Measurements from ENCODE around the gene MYO3B.
A peak's percentile ranks its signal among the peaks of the same experiment; 100 is the strongest.
"Not testable (repeated sequence)": the region's sequence is repeated elsewhere in the genome, so short reads cannot be mapped to it uniquely, and the experiment has no call there.

MYO3B gene

DNA sequence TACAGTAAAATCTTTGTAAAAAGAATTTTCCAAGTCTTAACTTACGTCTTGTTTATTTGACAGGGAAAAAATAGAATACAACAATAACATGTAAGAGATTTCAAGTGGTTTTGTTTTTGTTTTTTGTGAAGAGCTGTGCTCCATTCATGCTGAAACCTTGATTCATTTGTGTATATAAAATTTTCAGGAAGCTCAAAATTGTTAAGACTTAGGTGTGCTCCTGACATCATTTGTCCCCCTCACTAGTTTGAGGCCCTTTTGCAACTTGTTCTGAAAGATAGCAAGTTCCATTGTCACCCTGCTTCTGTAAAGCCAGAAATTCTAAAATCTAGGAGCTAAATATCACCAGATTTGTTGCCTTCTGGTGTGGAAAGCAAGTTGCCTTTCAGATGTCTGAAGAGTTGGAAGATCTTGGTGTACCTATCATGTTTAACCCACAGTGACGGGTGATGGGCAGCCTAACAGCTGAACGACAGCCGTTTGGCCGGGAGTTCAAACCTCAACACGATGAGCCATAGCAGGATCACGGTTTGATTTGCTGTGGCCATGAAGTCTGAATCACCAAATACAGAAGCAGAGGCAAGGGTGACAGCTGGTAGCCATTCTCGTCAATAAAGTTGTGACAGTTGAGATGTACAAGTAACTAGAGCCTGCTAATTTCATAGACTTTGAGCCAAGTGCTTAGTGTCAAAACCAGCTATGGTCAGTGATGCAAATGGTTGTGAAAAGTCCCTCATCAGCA lies 331.7 kb downstream of the MYO3B start:
- peak in 1 of 2 donors; percentile 4 for DNase-seq (ENCODE audit: low read depth in 2 of 2)

DNA sequence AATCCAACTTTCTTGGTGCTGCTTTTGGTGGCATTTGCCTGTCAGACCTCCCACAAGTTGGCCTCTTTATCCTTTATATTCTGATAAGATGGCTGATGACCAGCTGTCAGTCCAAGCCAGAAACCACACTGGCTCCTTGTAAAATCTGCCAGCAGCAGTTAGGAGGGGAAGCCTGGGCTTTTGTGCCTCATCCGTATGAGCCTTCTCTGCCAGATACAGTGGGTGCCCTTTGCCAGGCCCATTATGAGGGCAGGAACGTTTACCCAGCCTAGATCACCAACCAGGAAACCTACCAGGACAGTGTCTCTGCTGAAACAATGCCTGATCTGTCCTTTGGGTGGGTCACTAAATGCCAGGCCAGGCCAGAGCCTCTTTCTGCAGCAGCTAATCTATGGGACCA lies 334.3 kb downstream of the MYO3B start:
- no peak for DNase-seq (ENCODE audit: low read depth in 2 of 2)

DNA sequence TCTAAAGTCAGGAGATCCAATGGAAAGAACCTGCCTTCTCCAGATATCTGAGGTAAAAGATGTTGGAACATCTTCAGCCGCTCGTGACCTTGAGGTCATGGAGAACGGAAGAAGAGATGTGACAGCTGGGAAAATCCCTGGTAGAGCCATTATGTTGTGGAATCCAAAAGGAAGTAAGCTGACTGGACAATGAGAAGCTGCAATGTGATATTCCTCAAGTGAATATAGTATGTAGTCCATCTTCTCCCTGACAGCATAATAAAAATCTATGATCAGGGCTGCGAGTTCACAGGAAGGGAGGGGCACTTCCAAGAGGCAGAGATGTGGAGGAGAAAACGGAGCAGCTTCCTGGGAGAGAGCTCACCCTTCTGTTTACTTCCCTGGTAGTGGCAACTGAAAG lies 336.2 kb downstream of the MYO3B start:
- DNase-seq (ENCODE audit: low read depth in 2 of 2): no peak

GRCh38 chr2:170517538-170517937 lies 339.6 kb downstream of the MYO3B start:
- no peak for DNase-seq (ENCODE audit: low read depth in 2 of 2)

DNA sequence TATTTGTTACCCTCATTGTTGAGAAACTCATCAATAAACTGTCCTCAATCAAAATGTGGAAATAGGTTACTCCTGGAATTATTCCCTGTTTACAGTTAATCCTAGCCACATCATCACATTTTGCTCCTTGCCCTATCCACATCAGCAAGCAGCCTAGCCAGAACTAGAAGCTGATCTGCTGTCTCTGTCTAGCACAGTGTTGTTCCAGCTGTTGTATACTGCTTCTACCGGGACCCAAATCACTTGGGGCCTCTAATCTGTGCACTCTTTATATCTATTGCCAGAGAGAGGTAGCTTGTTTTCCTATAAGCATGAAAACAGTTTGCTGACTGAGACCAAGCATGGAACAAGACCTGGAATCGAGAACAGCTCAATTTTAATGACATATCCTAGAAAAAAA lies 341.0 kb downstream of the MYO3B start:
- DNase-seq (ENCODE audit: low read depth in 2 of 2): no peak

- no peak for DNase-seq (ENCODE audit: low read depth in 2 of 2)
These were observed 343.4 kb downstream of the MYO3B start for GRCh38 chr2:170521299-170521698.

DNA sequence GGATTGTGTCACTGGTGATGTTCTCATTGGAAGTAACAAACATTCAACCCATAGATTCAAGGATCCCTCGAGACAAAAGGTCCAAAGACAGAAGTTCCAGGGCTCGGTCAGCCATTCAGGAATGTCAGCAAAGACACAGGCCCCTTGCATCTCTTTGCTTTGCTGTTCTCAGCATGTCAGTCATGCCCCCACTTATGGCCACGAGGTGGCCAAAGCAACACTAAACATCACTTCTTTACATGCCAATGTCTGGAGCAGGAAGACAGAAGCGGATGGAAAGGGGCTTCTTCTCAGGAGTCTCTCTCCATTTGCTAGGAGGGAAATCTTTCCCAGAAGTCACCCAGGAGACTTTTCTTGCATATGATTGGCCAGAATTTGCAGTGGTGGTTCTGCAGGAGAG lies 345.6 kb downstream of the MYO3B start:
- DNase-seq (ENCODE audit: low read depth in 2 of 2): no peak

DNA sequence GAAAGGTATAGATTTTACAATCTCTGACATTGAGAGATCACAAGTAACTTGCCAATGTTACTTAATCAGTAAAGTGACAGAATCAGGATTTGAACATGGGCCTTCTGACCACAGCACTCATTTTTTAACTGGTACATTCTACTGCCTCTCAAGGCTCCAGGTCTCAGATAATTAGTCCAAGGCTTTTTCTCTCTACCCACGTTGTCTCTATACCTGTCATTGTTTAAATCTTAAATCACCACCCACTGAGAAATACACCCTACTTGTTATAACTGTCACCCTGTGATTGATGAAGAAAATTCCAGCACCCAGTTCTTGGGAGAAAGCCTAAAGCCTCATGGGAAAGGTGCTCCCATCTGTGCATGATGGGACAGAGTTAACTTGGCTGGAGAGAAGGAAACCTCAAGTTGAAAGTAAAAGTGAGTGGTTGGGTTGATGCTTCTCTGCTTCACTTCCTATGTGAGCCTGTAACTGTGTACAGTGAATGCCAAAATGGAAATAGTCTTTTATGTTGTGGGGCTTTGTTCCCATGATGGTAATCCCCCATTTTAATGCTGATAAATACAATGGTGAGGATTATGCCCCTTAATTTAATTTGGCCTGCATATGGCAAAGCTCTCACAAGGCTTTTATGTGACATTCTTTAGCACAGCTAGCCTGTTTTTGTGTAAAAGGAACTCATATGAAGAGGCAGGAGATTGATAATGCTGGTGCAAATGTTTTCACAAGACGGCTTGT lies 347.1 kb downstream of the MYO3B start:
- no peak for DNase-seq (ENCODE audit: low read depth in 2 of 2)

GRCh38 chr2:170525566-170525900 lies 347.6 kb downstream of the MYO3B start:
- DNase-seq (ENCODE audit: low read depth in 2 of 2): no peak

- DNase-seq (ENCODE audit: low read depth in 2 of 2): no peak
These were observed 352.4 kb downstream of the MYO3B start for GRCh38 chr2:170530284-170530745.

GRCh38 chr2:170530803-170531564 lies 353.0 kb downstream of the MYO3B start:
- DNase-seq (ENCODE audit: low read depth in 2 of 2): no peak

DNA sequence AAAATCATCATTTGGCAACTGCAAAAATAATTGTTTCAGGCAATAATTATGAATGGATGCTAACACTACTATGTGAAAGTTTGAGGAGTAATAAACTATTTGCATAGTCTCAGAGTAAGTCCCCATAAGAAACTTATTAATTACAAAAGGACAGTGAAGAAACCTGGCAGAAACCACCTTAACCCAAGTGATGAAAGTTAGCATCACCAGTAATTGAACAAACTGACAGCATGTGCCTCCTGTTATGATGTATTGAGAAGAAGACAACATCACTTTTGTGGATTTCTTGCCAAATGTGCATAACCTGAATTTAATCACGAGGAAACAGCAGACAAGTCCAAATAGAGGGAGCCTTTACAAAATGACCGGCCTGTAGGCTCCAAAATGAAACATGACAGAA lies 353.9 kb downstream of the MYO3B start:
- DNase-seq (ENCODE audit: low read depth in 2 of 2): no peak

GRCh38 chr2:170533156-170533555 lies 355.2 kb downstream of the MYO3B start:
- no peak for DNase-seq (ENCODE audit: low read depth in 2 of 2)

DNA sequence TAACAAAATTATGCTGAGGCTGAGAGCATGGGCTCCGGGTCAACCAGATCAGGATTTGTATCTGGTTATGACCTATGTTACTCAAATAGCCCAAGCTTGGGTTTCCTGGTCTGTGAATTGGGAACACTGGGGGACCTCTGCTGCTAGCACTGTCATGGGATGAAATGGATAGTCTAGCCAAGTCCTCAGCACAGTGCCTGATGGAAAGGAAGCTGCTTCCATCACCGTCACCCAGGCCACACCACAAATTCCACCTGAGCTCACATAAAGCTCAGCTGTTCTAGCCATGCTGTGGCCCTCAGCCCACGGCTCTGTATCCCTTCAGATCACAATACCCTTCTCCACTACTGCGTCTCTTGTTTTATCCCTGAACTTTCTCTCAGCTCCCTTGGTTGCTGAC lies 357.6 kb downstream of the MYO3B start:
- DNase-seq (ENCODE audit: low read depth in 2 of 2): no peak

GRCh38 chr2:170544817-170545216 lies 366.9 kb downstream of the MYO3B start:
- DNase-seq (ENCODE audit: low read depth in 2 of 2): no peak

DNA sequence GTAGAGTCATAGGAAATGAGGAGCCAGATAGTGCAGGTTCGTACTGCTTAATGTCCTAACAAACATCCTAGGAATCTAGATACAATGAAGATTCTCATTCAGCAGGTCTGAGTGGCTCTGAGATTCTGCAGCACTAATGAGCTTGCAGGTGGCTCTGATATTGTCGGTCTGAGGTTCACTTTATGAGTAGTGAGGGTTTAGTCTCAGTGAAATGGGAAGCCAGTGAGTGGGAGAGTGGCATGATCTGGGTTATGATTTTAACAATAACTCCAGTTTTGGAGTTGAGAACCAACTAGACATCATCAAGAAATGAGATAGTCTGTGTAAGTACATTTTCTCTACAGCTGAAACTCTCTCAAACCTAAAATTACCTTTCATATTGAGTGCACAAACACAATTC lies 370.4 kb downstream of the MYO3B start:
- DNase-seq (ENCODE audit: low read depth in 2 of 2): no peak

DNA sequence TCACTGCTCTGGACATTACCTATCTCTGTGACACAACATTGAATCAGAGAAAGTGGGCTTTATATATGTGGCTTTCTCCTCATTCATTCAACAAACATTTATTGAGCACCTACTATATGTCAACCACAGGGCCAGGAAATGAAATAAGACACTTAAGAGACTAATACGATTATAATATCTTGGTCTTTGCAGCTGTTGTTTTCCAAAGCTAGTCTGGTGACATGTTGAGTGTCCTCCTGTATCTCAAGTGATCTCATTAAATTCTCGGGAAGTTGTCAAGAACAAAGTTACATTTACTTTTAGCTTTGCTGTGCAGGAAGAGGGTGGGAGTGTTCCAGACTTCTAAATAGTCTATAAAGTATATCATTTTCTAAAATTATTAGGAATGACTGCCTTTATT lies 372.6 kb downstream of the MYO3B start:
- no peak for DNase-seq (ENCODE audit: low read depth in 2 of 2)

DNA sequence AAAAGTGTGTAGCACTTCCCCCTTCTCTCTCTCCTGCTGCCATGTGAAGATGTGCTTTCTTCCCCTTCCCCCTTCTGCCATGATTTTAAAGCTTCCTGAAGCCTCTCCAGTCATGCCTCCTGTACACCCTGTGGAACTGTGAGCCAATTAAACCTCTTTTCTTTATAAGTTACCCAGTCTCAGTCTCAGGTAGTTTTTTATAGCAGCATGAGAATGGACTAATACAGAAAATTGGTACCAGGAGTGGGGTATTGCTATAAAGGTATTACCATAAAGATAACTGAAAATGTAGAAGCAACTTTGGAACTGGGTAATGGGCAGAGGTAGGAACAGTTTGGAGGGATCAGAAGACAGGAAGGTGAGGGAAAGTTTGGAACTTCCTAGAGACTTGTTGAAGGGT lies 374.0 kb downstream of the MYO3B start:
- not testable (repeated sequence) for DNase-seq (ENCODE audit: low read depth in 2 of 2)

DNA sequence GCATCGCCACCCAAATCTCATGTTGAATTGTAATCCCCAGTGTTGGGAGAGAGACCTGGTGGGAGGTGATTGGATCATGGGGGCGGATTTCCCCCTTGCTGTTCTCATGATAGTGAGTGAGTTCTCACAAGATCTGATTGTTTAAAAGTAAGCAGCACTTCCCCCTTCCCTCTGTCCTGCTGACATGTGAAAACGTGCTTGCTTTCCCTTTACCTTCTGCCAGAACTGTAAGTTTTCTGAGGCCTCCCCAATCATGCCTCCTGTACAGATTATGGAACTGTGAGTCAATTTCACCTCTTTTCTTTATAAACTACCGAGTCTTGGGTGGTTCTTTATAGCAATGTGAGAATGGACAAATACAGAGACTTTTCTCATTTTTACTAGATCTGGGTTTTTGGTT lies 375.8 kb downstream of the MYO3B start:
- DNase-seq (ENCODE audit: low read depth in 2 of 2): no peak

DNA sequence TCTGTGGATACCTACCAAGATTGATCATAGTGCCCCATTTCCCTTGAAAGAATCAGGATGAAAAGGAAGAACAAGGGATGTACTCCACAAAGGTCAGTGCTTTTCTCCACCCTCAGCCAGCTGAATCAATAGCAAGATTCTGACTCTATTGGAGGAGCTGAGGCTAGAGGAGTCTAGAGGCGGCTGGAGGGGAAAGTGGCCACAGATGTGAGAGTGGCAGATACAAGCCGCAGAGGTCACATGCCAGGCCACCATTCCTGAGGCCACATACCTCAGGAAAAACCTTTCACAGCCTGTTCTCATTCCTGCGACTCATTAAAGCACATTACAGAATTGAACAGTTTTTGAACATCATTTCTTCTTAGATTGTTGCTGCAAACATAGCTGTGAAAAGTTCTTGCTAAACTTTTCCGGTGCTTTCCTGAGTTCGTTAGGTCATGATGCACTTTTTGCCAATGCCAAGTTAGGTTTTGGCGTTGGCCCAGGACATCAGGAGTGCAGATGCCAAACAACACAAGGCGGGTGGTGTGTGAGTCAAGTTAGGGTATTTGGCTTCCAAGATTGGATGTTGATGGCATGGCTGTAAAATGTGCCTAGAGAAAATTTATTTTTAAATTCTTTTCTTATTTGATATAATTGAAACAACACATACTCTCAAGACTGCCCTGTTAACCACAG lies 376.5 kb downstream of the MYO3B start:
- no peak for DNase-seq (ENCODE audit: low read depth in 2 of 2)

GRCh38 chr2:170562928-170563327 lies 385.0 kb downstream of the MYO3B start:
- DNase-seq (ENCODE audit: low read depth in 2 of 2): no peak

- no peak for DNase-seq (ENCODE audit: low read depth in 2 of 2)
These were observed 385.5 kb downstream of the MYO3B start for GRCh38 chr2:170563401-170563800.
